ENCODE measurements around the gene KHSRP.

DNA sequence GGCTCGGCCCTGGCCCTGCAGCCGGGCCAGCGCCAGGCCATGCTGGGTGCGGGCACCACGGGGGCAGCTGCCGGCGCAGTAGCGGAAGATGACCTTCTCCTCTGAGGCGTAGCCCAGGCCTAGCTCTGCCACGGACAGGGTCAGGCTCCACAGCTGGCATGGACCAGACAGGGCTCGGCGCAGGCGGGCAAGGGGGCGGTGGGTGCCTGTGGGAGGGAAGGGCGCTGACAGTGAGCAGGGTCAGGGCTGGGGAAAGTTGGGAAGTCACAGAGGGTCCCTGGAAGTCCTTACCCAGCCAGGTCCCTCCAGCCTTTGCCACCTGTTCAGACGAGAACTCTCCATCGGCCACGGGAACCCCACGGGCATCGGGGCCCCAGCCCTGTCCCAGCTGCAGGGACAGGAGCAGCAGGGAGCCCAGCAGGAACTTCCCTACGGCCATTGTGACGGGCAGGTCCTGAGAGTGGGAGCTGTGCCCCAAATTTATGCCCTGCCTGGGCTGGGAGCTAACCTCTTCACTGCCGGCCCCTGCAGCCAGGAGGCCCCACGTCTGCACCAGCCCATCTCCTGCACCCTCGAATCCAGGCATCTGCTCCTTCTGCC is 49.1 kb downstream of the KHSRP start, which contains the start of gene PSPN:
- TF ChIP-seq, protein P1, sequence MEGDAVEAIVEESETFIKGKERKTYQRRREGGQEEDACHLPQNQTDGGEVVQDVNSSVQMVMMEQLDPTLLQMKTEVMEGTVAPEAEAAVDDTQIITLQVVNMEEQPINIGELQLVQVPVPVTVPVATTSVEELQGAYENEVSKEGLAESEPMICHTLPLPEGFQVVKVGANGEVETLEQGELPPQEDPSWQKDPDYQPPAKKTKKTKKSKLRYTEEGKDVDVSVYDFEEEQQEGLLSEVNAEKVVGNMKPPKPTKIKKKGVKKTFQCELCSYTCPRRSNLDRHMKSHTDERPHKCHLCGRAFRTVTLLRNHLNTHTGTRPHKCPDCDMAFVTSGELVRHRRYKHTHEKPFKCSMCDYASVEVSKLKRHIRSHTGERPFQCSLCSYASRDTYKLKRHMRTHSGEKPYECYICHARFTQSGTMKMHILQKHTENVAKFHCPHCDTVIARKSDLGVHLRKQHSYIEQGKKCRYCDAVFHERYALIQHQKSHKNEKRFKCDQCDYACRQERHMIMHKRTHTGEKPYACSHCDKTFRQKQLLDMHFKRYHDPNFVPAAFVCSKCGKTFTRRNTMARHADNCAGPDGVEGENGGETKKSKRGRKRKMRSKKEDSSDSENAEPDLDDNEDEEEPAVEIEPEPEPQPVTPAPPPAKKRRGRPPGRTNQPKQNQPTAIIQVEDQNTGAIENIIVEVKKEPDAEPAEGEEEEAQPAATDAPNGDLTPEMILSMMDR (IDR thresholded peaks at IDR 0.05): no peak
- TF ChIP-seq POLR2AphosphoS5 (IDR thresholded peaks at IDR 0.05): no peak
